ENCODE measurements around the gene SLC23A2.
A peak's percentile ranks its signal among the peaks of the same experiment; 100 is the strongest.

DNA sequence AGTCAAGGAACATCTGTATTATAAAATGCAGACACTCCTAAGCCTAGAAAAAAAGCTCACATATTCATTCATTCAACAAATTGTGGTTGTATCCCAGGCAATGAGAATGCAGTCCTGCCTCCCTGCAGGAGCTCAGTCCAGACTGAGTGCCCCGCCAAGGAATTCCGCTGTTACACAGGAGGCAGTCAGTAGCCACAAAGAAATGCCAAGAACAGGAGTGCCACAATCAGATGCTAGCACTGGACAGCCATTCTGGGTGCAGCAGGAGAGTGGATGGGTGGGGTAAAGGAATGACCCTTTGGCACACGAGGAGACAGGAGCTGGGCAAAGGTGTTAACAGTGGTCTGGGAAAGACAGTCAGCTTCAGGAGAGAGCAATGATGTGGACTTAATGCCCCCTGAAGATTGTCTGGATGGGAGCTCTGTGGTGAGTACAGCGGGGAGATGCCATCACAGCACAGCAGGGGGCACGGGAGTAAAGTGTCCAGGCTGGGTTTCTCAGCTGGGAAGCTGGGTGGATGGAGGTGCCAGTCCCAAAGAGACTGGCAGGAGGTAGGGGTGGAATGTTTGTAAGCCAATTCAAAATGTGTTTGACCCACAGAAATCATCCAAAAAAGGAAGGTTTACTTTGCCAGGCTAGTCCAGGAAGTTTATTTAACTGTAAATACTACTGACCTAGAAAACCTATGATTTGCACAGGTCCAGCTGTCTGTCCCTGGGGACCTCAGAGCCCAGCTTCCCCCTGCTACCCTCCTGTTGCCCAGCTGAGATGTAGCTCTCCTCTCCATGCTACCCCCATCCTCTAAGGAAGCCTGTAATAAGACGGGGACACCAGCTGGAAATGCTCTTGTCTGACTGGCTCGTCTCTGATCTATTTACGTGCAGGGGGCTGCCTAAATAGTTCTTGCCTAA, 84.1 kb downstream of the SLC23A2 start:
- TF ChIP-seq EP300 (IDR thresholded peaks at IDR 0.05; ENCODE audit: borderline replicate concordance in 1 of 2, low read depth in 1 of 2, low read length in 1 of 2) (no peak), CTCF (IDR thresholded peaks at IDR 0.05) (0 out of 2 replicates have a peak, but pooled peaks have one; percentile 11), NRF1 (IDR thresholded peaks at IDR 0.05; ENCODE audit: low read depth, low read length) (no peak), TAF1 (IDR thresholded peaks at IDR 0.05; ENCODE audit: borderline replicate concordance, low read depth, low read length) (no peak), POLR2AphosphoS5 (IDR thresholded peaks at IDR 0.05; ENCODE audit: low read depth, low read length) (no peak), RCOR1 (IDR thresholded peaks at IDR 0.05; ENCODE audit: low read length) (no peak), FOSL2 (IDR thresholded peaks at IDR 0.05; ENCODE audit: borderline replicate concordance, low read depth) (no peak), YY1 (IDR thresholded peaks at IDR 0.05; ENCODE audit: low read depth) (no peak), NFIC (IDR thresholded peaks at IDR 0.05; ENCODE audit: borderline replicate concordance) (no peak), FOXM1 (IDR thresholded peaks at IDR 0.05; ENCODE audit: low read depth) (no peak), MXI1 (IDR thresholded peaks at IDR 0.05; ENCODE audit: low read depth, low read length) (no peak), MAX (IDR thresholded peaks at IDR 0.05; ENCODE audit: low read depth) (no peak), JUND (IDR thresholded peaks at IDR 0.05) (no peak)
- TF ChIP-seq, protein P1, sequence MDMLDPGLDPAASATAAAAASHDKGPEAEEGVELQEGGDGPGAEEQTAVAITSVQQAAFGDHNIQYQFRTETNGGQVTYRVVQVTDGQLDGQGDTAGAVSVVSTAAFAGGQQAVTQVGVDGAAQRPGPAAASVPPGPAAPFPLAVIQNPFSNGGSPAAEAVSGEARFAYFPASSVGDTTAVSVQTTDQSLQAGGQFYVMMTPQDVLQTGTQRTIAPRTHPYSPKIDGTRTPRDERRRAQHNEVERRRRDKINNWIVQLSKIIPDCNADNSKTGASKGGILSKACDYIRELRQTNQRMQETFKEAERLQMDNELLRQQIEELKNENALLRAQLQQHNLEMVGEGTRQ (IDR thresholded peaks at IDR 0.05; ENCODE audit: borderline replicate concordance, low read depth, low read length), result no peak
